Panc1 (cell line): Measurements from ENCODE around the gene PIGK. TPM values are rescaled to one million over a fixed set of nuclear protein-coding genes. Genes with fewer than 3 reads are reported as not detected.

ENCODE experiments used
- ATAC-seq: fragments of 200-7000 bp; cut with Tn5 transposase; 2 replicates; pipeline ENCODE4 v1.9.1; 2020; ENCODE audit warnings: mild to moderate bottlenecking, moderate library complexity
- BruUV-seq: library from RNA; stranded (reverse); fragments of 400-500 nt; replicated peaks from 2 replicates; lab custom pipeline; 2021; lab: Mats Ljungman, UMichigan
- CTCF ChIA-PET: fragments of 300-600 bp; sonication (Branson Sonifier 250); formaldehyde crosslinking; loops from one replicate; lab custom pipeline; 2022; ENCODE audit warnings: antibody characterized with exemption; lab: Charles Lee
- POLR2A ChIA-PET: fragments of 300-600 bp; sonication (Branson Sonifier 250); formaldehyde crosslinking; loops from one replicate; lab custom pipeline; 2022; ENCODE audit warnings: antibody characterized with exemption; lab: Charles Lee
- DNase-seq: peaks from one replicate; pipeline ENCODE4 v3.0.0-alpha.2; 2010; ENCODE audit warnings: low read depth, low spot score
- H3K27ac ChIP-seq: 2 replicates; pipeline ENCODE4 v1.5.1; 2011; ENCODE audit warnings: mild to moderate bottlenecking, low read length, inconsistent platforms
- H3K27me3 ChIP-seq: fragments of 200-500 bp; sonication (Bioruptor generic); 2 replicates; pipeline ENCODE4 v1.6.0; 2014; ENCODE audit warnings: low read length, inconsistent platforms; ENCODE audit not compliant: control insufficient read depth, insufficient read depth
- H3K36me3 ChIP-seq: fragments of 200-500 bp; sonication (Bioruptor generic); 2 replicates; pipeline ENCODE4 v1.5.1; 2014; ENCODE audit warnings: inconsistent platforms, mild to moderate bottlenecking, low read length, moderate library complexity; ENCODE audit not compliant: control insufficient read depth, insufficient read depth
- H3K4me1 ChIP-seq: 2 replicates; pipeline ENCODE4 v1.5.1; 2011; ENCODE audit warnings: inconsistent platforms, mild to moderate bottlenecking, low read length, moderate library complexity; ENCODE audit not compliant: control insufficient read depth, insufficient read depth
- H3K4me3 ChIP-seq, 2 experiments: 2 replicates each; pipeline ENCODE4 v1.5.1; 2011 to 2012; ENCODE audit warnings: low read depth in 2 of 2, low read length in 2 of 2, mild to moderate bottlenecking in 2 of 2, inconsistent platforms in 1 of 2, moderate library complexity in 1 of 2
- H3K9me3 ChIP-seq: fragments of 200-500 bp; sonication (Bioruptor generic); 2 replicates; pipeline ENCODE4 v1.5.1; 2014; ENCODE audit warnings: low read depth, mild to moderate bottlenecking, inconsistent platforms, low read length, moderate library complexity; ENCODE audit not compliant: control insufficient read depth, insufficient read depth
- POLR2AphosphoS5 ChIP-seq: IDR thresholded peaks from 2 replicates; pipeline ENCODE4 v1.6.1; 2012; ENCODE audit warnings: mild to moderate bottlenecking, low read depth, low read length, moderate library complexity
- SIN3A ChIP-seq: IDR thresholded peaks from 2 replicates; pipeline ENCODE4 v1.6.1; 2012; ENCODE audit warnings: low read depth, mild to moderate bottlenecking, low read length, moderate library complexity, borderline replicate concordance; ENCODE audit not compliant: insufficient read depth
- TCF7L2 ChIP-seq: IDR thresholded peaks from 2 replicates; pipeline ENCODE4 v1.6.1; 2011; ENCODE audit warnings: mild to moderate bottlenecking, low read depth, low read length, inconsistent platforms
- in situ Hi-C: cut with HindIII; loops from 2 replicates; pipeline ENCODE4 v1.10.0; 2016; ENCODE audit warnings: low sequenced_read_pairs, low pct_unique_long_range_greater_than_20kb
- intact Hi-C: fragments of 100-400 bp; cut with micrococcal nuclease; formaldehyde crosslinking; loops from one replicate; pipeline ENCODE4 v1.10.0; 2022; ENCODE audit not compliant: unreplicated experiment
- total RNA-seq: library from RNA; stranded (reverse); gene quantifications from one replicate; pipeline ENCODE4 v1.2.1, GENCODE V29; 2021; ENCODE audit not compliant: unreplicated experiment
- TF ChIP-seq, protein P1 (sequence below), 2 experiments: IDR thresholded peaks; 2 replicates each; pipeline ENCODE4 v1.6.1; 2011 to 2012; ENCODE audit warnings: low read depth in 2 of 2, control low read depth in 1 of 2, low read length in 1 of 2, mild to moderate bottlenecking in 1 of 2, moderate library complexity in 1 of 2; ENCODE audit not compliant: insufficient read depth in 1 of 2
- TF ChIP-seq, protein P2 (sequence below): fragments of 450-650 bp; IDR thresholded peaks from 2 replicates; pipeline ENCODE4 v1.5.1; 2017; ENCODE audit warnings: mild to moderate bottlenecking

The PIGK gene
- total RNA-seq, 1 experiment from 2014 or later = 26.8 TPM

DNA sequence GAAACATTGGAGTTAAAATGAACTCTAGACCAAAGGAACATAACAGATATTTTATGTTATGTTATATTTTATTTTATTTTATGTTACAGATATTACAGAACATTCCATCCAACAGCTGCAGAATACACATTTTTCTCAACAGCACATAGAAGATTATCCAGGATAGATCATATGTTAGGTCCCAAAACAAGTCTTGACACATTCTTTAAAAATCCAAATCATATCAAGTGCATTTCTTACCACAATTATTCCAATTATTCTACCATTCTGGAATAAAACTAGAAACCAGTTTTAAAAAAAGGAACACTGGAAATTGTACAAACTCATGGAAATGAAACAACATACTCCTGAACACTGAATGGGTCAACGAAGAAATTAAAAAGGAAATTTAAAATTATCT, 30.9 kb upstream of the PIGK start:
- ChIA-PET CTCF (no interaction called here), POLR2A (no interaction called here)
- no peak for ATAC-seq
- Histone ChIP-seq H3K27ac (no peak overlapping the region), H3K27me3 (no peaks in the 10 kb centered on the region), H3K36me3 (no peaks in the 10 kb centered on the region), H3K9me3 (0 out of 2 replicates have a peak, but pooled peaks cover 4% of the 10 kb centered on the region), H3K4me3 (no peak overlapping the region), H3K4me1 (no peaks in the 10 kb centered on the region)
- TF ChIP-seq, protein P1, sequence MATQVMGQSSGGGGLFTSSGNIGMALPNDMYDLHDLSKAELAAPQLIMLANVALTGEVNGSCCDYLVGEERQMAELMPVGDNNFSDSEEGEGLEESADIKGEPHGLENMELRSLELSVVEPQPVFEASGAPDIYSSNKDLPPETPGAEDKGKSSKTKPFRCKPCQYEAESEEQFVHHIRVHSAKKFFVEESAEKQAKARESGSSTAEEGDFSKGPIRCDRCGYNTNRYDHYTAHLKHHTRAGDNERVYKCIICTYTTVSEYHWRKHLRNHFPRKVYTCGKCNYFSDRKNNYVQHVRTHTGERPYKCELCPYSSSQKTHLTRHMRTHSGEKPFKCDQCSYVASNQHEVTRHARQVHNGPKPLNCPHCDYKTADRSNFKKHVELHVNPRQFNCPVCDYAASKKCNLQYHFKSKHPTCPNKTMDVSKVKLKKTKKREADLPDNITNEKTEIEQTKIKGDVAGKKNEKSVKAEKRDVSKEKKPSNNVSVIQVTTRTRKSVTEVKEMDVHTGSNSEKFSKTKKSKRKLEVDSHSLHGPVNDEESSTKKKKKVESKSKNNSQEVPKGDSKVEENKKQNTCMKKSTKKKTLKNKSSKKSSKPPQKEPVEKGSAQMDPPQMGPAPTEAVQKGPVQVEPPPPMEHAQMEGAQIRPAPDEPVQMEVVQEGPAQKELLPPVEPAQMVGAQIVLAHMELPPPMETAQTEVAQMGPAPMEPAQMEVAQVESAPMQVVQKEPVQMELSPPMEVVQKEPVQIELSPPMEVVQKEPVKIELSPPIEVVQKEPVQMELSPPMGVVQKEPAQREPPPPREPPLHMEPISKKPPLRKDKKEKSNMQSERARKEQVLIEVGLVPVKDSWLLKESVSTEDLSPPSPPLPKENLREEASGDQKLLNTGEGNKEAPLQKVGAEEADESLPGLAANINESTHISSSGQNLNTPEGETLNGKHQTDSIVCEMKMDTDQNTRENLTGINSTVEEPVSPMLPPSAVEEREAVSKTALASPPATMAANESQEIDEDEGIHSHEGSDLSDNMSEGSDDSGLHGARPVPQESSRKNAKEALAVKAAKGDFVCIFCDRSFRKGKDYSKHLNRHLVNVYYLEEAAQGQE (IDR thresholded peaks at IDR 0.05; ENCODE audit: insufficient read depth in 1 of 2, low read depth in 2 of 2, low read length in 1 of 2) = no peak
- TF ChIP-seq POLR2AphosphoS5 (no peak), TCF7L2 (no peak)
- TF ChIP-seq, protein P2, sequence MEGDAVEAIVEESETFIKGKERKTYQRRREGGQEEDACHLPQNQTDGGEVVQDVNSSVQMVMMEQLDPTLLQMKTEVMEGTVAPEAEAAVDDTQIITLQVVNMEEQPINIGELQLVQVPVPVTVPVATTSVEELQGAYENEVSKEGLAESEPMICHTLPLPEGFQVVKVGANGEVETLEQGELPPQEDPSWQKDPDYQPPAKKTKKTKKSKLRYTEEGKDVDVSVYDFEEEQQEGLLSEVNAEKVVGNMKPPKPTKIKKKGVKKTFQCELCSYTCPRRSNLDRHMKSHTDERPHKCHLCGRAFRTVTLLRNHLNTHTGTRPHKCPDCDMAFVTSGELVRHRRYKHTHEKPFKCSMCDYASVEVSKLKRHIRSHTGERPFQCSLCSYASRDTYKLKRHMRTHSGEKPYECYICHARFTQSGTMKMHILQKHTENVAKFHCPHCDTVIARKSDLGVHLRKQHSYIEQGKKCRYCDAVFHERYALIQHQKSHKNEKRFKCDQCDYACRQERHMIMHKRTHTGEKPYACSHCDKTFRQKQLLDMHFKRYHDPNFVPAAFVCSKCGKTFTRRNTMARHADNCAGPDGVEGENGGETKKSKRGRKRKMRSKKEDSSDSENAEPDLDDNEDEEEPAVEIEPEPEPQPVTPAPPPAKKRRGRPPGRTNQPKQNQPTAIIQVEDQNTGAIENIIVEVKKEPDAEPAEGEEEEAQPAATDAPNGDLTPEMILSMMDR = no peak
- no peak for DNase-seq
- BruUV-seq = no TSS peak
- intact Hi-C loops = no loop called here
- in situ Hi-C loops = no loop called here

DNA sequence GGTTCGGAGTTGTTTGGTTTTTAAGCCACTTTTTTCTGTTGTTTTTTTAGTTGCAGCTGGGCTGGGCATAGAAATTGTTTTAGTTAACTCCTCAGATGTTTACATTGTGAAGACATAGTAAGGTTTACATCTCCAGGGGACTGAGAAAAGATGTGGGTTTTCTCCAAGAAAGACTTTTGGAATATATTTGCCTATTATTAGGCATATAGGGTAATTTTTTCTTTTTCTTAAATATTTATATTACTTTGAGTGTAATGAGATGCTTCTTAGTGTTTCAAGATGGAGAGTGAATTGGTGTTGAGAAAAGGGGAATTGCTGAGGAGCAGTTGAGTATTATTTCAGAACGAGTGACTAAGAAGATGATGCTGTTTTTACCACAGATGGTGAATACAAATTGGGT, 26.6 kb upstream of the PIGK start:
- DNase-seq (no peak), ATAC-seq (no peak)
- CTCF ChIA-PET = no interaction called here
- TF ChIP-seq, protein P2 = no peak
- TF ChIP-seq POLR2AphosphoS5 (no peak), TCF7L2 (no peak), SIN3A (no peak)
- TF ChIP-seq, protein P1 (IDR thresholded peaks at IDR 0.05; ENCODE audit: insufficient read depth in 1 of 2, low read depth in 2 of 2, low read length in 1 of 2) = no peak
- in situ Hi-C loops = no loop called here
- POLR2A ChIA-PET = no interaction called here
- Histone ChIP-seq H3K36me3 (no peaks in the 10 kb centered on the region), H3K27ac (no peak overlapping the region), H3K27me3 (no peaks in the 10 kb centered on the region), H3K4me1 (no peaks in the 10 kb centered on the region), H3K4me3 (no peak overlapping the region), H3K9me3 (0 out of 2 replicates have a peak, but pooled peaks cover 4% of the 10 kb centered on the region)
- BruUV-seq = no TSS peak
- intact Hi-C loops = no loop called here
